Measurements from ENCODE around the gene TK1.

- no peak for TF ChIP-seq CTCF (IDR thresholded peaks at IDR 0.05)
- TF ChIP-seq POLR2A (IDR thresholded peaks at IDR 0.05), result no peak
These were observed 40.1 kb upstream of the TK1 start for GRCh38 chr17:78226759-78227454.
